ENCODE data around the gene NELL2.
"Not testable (repeated sequence)": the region's sequence is repeated elsewhere in the genome, so short reads cannot be mapped to it uniquely, and the experiment has no call there.

NELL2 gene

GRCh38 chr12:44847403-44847802, 28.7 kb downstream of the NELL2 start:
- DNase-seq: no peak

DNA sequence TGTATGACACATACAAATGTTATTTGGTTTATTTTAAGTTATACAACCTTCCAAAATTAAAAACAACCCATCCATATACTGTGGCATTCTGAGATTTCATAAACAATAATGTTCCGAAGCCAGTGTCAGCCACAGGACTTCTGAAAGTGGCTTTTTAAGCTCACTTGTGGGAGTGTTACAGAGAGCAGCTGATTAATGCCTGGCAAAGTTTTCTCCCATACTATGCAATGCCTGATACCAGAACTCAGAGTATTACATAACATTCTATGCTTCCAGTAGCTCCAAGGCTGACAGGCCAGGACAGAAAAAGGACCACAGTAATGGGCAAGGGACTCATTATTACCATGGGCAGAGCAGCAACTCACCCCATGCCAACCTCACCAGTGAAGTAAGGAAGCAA, 29.3 kb downstream of the NELL2 start:
- no peak for DNase-seq

DNA sequence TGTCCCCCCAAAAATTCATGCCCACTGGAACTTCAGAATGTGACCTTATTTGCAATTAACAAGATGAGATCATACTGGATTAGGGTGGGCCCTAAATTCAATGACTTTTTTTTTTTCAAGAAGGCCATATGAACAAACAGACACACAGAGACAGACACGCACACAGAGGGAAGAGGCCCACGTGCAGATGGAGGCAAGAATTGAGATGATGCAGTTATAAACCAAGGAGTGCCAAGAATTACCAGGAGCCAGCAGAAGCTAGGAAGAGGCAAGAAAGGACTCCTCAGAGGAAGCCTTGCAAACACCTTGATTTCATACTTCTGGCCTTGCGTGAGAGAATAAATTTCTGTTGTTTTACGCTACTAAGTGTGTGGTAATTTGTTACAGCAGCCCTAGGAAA, 33.4 kb downstream of the NELL2 start:
- DNase-seq: no peak

GRCh38 chr12:44839785-44840184, 36.3 kb downstream of the NELL2 start:
- no peak for DNase-seq

DNA sequence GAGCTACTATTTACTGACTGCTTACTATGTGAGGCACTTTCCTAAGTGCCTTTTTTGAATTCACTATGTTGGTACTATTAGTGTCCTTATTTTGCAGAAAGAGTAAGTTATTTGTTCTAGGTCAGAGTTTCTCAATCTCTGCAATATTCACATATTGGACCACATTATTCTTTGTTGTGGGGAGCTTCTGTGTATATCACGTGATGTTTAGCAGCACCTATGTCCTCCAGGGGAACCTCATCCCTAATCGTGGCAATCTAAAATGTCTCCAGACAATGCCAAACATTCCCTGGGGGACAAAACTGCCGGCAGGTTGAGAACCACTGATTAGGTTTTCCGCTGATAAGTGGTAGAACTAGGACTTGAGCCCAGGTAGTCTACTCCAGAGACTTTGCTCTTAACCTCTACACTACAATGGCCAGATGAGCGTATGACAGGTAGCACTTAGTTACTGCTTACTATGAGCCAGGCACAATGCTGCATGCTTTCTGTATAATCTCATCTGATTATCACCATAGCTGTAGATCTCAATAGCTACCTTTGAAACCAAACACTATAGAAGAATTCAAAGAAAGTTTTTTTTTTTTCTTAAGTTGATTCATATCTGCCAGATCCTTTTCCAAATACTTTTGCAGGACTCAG, 38.9 kb downstream of the NELL2 start:
- DNase-seq: no peak

- no peak for DNase-seq
Measured at GRCh38 chr12:44835641-44836379, 40.3 kb downstream of the NELL2 start.

DNA sequence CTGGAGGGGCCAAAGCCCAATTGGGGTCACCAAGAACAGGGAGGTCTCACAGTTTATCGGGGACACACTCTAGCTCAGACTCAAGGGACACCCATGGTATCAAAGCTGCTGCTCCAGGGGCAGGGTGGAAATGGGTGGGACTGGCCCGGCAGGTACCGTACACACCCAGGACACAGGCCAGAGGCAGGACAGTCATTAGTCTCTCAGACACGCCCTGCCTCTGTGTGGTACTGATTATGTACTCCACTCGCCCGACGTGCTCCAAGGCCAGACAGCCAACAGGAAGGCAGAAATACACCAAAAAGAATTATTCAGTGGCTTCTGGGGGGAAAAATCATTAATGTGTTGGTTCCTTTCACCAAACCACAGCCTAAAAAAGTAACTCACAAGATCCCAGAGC, 41.1 kb downstream of the NELL2 start:
- not testable (repeated sequence) for DNase-seq

GRCh38 chr12:44833561-44833960, 42.6 kb downstream of the NELL2 start:
- DNase-seq: no peak

DNA sequence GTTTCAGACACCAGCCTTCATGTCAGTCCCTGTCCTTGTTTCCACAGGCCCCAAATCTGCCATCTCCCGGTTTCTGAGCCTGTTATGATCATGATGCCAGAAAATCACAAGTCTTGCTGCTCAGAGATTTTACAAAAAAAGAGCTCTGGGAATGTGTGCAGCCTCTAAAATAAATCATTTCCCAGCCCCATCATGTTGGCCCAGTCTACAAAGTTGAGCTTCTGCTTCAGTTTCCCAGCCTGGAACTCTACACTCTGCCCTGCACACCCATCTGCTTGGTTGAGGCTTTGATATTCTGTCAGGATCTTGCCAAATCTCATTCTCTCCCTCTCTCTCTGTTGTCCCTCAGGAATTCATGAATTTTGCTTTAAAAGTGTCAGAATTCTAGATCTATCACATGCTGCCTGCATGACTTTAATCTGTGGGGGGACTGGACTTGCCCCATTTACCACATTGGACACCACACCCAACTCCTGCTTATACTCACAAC, 45.5 kb downstream of the NELL2 start:
- DNase-seq: no peak

- DNase-seq: no peak
Measured at GRCh38 chr12:44829045-44829444, 47.1 kb downstream of the NELL2 start.

DNA sequence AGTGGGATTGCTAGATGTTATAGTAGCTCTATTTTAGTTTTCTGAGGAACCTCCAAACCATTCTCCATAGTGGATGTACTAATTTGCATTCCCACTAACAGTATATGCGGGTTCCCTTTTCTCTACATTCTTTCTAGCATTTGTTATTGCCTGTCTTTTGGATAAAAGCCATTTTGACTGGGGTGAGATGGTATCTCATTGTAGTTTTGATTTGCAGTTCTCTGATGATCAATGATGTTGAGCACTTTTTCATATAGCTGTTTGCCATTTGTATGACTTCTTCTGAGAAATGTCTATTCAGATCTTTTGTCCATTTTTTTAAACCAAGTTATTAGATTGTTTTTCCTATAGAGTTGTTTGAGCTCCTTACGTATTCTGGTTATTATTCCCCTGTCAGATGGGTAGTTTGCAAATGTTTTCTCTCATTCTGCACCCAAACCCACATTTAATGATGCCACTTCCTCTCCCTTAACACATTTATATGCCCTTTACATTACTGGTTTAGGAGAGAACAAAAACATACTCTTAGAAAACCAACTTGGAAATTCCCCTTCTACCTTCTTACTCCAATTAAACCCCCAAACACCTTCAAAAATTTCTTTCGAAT, 48.2 kb downstream of the NELL2 start:
- DNase-seq: no peak

DNA sequence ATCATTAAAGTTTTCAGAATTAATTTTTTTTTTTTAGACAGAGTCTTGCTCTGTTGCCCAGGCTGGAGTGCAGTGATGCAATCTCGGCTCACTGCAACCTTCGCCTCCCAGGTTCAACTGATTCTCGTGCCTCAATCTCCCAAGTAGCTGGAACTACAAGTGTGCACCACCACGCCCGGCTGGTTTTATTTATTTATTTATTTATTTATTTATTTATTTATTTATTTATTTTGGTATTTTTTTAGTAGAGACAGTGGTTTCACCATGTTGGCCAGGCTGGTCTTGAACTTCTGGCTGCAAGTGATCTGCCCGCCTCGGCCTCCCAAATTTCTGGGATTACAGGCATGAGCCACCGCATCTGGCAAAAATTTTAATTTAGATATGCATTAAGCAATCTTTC, 54.4 kb downstream of the NELL2 start:
- DNase-seq: not testable (repeated sequence)

- no peak for DNase-seq
Measured at GRCh38 chr12:44819884-44820283, 56.2 kb downstream of the NELL2 start.

- DNase-seq: no peak
Measured at GRCh38 chr12:44817687-44818086, 58.4 kb downstream of the NELL2 start.

DNA sequence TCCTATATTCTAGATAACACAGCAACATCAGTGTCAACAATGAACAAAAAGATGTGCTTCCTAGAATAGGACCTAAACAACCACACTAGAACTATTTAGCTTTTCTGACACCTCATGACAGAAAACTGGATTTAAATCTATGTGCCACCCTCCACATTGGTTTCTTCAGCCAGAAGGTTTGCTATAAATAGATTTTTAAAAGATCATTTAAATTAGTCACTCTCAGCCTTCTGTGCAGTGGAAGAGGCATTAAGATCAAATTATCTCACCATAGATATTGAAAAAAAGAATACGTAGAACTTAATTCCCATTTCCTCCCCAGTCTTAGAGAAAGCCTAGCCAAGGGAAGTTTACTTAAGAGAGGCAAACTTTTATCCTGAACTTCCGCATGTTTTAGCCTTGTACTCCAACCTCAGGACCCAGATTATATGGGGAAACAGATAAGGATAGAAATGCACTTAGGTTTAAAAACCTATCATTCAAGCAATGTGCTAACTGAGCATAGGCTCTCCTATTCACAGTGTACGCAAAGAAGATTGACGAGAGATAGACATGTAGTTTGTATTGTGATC, 59.6 kb downstream of the NELL2 start:
- no peak for DNase-seq

DNA sequence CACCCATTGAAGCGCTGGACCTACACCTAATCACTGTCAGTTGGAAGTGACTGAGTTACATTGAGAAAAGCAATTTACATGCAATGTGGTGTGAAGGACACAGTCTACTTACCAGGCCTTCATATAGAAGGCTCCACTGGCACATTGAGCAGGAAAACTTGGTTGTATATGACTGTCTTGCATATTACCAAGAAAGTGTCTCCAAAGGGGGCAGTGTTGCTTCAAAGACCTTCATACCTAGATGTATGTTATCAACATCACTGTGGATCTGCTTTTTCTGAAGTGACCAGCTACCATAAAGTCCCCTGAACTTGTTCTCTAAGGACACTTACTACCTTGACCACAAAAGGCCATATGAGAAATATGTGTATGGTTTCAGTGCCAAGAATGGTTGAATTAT, 64.1 kb downstream of the NELL2 start:
- no peak for DNase-seq

DNA sequence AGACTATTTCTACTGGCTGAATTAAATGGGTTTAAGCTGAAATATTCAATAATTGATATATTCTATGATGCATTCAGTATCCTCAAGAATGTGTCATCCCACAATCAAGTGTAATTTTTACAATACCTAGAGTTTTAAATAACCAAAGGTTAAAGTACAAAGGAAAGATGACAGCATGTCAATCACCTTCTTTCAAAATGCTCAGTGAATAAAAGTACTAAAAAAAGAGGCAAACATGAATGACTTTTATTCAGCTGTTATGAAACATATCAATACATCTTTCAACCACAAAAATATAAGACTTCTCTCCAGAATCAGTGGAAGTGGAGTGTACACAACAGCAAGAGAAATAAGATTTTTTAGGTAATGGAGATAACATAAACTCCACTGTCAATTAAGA, 72.0 kb downstream of the NELL2 start:
- no peak for DNase-seq

DNA sequence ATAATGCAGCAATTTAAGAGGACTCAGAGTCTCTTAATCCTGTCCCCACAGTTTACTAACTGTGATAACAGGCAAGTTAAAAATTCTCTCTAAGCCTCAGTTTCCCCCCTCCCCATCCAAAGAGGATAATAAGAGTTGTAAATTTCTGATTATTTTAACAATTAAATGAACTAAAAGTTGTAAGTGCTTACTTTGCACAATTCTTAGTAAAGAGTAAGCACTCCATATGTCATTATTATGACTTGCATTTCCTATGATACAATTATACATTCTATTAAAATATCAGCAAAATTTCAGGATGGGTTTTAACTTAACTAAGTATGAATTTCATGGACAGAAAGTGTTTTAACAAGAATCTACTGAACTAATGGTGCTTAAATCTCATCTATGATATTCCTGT, 80.1 kb downstream of the NELL2 start:
- no peak for DNase-seq

DNA sequence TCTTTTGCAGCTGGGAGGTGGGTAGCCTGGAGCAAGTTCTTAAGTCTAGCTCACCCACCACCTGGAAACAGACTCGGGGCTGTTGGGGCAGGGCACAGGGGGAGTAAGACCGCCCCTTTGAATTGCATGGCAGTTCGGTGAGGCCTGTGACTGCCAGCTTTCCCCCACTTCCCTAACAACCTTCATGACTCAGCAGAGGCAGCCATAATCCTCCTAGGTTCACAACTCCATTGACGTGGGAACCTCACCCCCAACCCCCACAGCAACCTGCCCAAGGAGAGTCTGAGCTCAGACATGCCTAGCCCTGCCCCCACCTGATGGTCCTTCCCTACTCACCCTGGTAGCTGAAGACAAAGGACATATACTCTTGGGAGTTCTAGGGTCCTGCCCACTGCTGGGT, 87.4 kb downstream of the NELL2 start:
- DNase-seq: no peak

DNA sequence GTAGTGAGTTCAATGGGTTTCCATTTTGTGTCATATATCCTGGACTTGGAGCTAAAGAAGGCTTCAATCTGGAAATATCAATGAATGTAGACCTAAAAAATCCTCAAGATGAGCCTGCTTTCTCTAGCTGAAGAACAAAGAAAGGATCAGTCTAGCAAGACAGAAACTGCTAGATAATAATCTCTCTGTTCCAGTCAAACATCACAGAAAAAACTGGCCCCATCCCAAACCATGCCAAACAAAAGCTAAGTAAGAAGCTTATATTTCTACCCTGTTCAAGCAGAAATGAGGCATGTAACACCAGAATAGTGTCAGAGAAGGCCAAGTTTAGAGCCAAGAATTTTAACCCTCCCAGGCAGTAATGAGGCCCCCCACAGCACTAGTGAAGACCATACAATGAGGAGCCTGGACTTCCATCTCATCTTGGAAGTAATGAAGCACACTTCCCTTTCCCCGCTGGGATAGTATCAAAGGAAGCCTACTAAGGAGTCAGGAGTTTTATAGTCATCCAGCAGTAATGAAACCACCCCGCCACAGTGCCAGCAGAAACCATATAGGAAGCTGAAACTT, 95.8 kb downstream of the NELL2 start:
- DNase-seq: no peak

GRCh38 chr12:44779766-44780165, 96.3 kb downstream of the NELL2 start:
- no peak for DNase-seq

DNA sequence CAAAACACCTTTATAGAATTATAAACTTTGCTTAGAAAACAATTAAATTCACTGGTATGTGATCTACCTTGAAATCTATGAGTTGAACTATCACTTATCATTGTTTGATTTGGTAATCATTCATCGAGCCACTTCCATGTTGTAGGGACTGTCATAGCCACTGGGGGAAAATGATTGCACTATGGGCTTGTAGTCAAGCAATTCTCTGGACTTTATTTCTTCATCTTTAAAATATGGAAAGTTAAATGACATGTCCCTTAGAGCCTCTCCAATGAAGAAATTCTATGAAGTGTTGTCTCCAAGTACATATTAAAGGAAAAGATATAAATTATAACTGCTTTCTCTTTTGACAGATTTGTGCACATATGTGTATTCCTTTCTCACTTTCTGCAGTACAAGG, 97.3 kb downstream of the NELL2 start:
- no peak for DNase-seq

GRCh38 chr12:44777044-44777443, 99.1 kb downstream of the NELL2 start:
- DNase-seq: no peak

DNA sequence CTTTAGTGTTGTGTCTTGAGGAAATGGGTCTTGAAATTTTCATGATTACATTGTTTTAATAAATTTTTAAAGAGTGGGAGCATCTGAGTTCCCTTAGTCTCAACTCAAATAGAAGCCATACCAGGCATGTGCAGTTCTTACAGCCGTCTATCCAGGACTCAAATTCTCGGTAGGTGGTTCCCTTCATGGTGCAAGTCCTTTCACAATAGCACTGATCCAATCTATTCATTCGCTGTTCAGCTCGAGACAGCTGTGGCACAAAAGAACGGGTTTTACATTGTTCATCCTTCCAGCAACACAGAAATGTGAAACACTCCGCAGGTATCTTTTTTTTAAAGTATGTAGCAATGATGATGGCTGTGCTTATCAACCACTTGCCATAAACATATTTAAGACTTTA, 100.2 kb downstream of the NELL2 start:
- no peak for DNase-seq
